Adrenal gland (tissue), 12 donors: ENCODE data around the gene MARS1. TPM values are rescaled to one million over a fixed set of nuclear protein-coding genes. Genes with fewer than 3 reads are reported as not detected.
A peak's percentile ranks its signal among the peaks of the same experiment; 100 is the strongest.

Experiments used
- DNase-seq, 7 donors: peaks; one replicate each; pipeline ENCODE4 v3.0.0-alpha.2; 2019 to 2020
- H3K27ac ChIP-seq, 5 donors: fragments of 200-600 bp; sonication (generic) in 4 of 5; 1 replicate in 3 of 5; 2 replicates in 2 of 5; pipeline versions ENCODE4 v1.5.1 to v1.8.0; 2016 to 2020; ENCODE audit warnings: mild to moderate bottlenecking in 1 of 5
- H3K27me3 ChIP-seq: fragments of 200-600 bp; 2 replicates; pipeline ENCODE4 v1.8.0; 2021
- H3K36me3 ChIP-seq, 2 donors: fragments of 200-600 bp; replicated peaks in 1 of 2; 1 replicate in 1 of 2; 2 replicates in 1 of 2; pipeline versions ENCODE4 v1.5.1 to v1.8.0; 2018 to 2022
- H3K4me1 ChIP-seq, 2 donors: fragments of 200-600 bp; replicated peaks in 1 of 2; 1 replicate in 1 of 2; 2 replicates in 1 of 2; pipeline versions ENCODE4 v1.5.1 to v1.8.0; 2018 to 2021
- H3K4me3 ChIP-seq, 4 donors: fragments of 200-600 bp; sonication (generic) in 3 of 4; one replicate each; pipeline ENCODE4 v1.5.1; 2016 to 2018
- H3K9me3 ChIP-seq, 3 donors: fragments of 200-600 bp; sonication (generic) in 1 of 3; replicated peaks in 1 of 3; 1 replicate in 2 of 3; 2 replicates in 1 of 3; pipeline versions ENCODE4 v1.5.1 to v1.8.0; 2016 to 2021
- CTCF ChIP-seq, 6 experiments: fragments of 450-650 bp in 4 of 6; fragments of 200-600 bp in 2 of 6; sonication (generic) in 1 of 6; IDR thresholded peaks; 1 replicate in 5 of 6; 2 replicates in 1 of 6; pipeline versions ENCODE4 v1.5.1 to v1.8.0; 2016 to 2021; ENCODE audit warnings: antibody characterized with exemption in 6 of 6, mild to moderate bottlenecking in 2 of 6, moderate library complexity in 1 of 6
- POLR2A ChIP-seq, 2 donors: fragments of 450-650 bp; IDR thresholded peaks; one replicate each; pipeline ENCODE4 v1.6.1; 2017; ENCODE audit warnings: antibody characterized with exemption in 2 of 2, mild to moderate bottlenecking in 2 of 2, moderate library complexity in 1 of 2
- WGBS, 4 donors: extraction: QIAGEN DNeasy Blood & Tissue Kit in 2 of 4; methylation state at CpG; one replicate each; pipeline versions ENCODE4 v1.1.5 to v1.1.7; 2013 to 2017; 5-methylcytosine and 5-hydroxymethylcytosine counted together
- intact Hi-C, 2 donors: fragments of 100-400 bp; cut with DNase I; formaldehyde crosslinking; loops; one replicate each; pipeline versions ENCODE4 v1.14.1 to v1.15.0; 2022 to 2023
- polyA plus RNA-seq, 3 donors: library from polyadenylated mRNA; stranded (reverse); fragments of 200-250 nt in 2 of 3; fragments of 350-450 nt in 1 of 3; fragmentation: Illumina TruSeq in 1 of 3; extraction: RNeasy Lipid Tissue Mini Kit (QIAGEN cat#74804) in 1 of 3; gene quantifications; one replicate each; pipeline ENCODE4 v1.2.3, GENCODE V29; 2013 to 2014
- total RNA-seq, 9 donors: library from RNA; depleted of rRNA in 4 of 9; stranded (reverse); fragments of >200 nt in 4 of 9; fragments of 120-200 nt in 1 of 9; fragmentation: NEBNext Ultra II Directional in 1 of 9; extraction: Animal tissue kit (Norgen Biotek cat#: 25700) in 1 of 9; gene quantifications; one replicate each; pipeline versions ENCODE4 v1.1.0 to v1.2.4, GENCODE V29; 2013 to 2023
- donor health status: healthy with polysubstance abuse.
- donor health status: Bipolar disorder and iron deficiency.
- donor health status: DM: yes; HTN: yes; CAD: no.
- donor health status: DM: no; HTN: no; CAD: no.
- donor health status: DM: no; HTN: no; CAD: no.
- donor health status: DM: yes; HTN: yes; CAD: no.

MARS1 gene
- total and polyA plus RNA-seq, 12 donors = 38.3 to 210 (median 135) TPM

GRCh38 chr12:57459750-57460467, 28.0 kb upstream of the MARS1 start, which contains the start of gene GLI1:
GLI1 (plus strand) TSS chr12:57459785; CDS start chr12:57463692, 3,907 bp downstream.
- Histone ChIP-seq H3K9me3 (no peaks in the 10 kb centered on the region), H3K4me3 (peak within 1 kb of the TSS; percentile 55 to 90 (median 68)), H3K27me3 (no peaks in the 10 kb centered on the region), H3K4me1 (peaks cover 16 to 29% of the 10 kb centered on the region in 2 donors), H3K36me3 (no peaks in the 10 kb centered on the region), H3K27ac (peak within 1 kb of the TSS; percentile 31 to 84 (median 51))
- intact Hi-C loops = no loop called here
- 1% methylated on average over 22 to 35 of the region's 36 CpGs for WGBS, 4 donors
- peak in 1 of 7 donors; percentile 66 for DNase-seq
- TF ChIP-seq POLR2A (IDR thresholded peaks at IDR 0.05) (no peak), CTCF (IDR thresholded peaks at IDR 0.05) (no peak)

GRCh38 chr12:57460468-57460784, 27.4 kb upstream of the MARS1 start:
- peak overlapping the region in 1 of 4 donors; percentile 90 for H3K4me3 ChIP-seq
- no peaks in the 10 kb centered on the region for H3K27me3 ChIP-seq
- WGBS, 4 donors = 3% methylated on average over 5 to 6 of the region's 6 CpGs
- no peak for DNase-seq
- peaks cover 16 to 29% of the 10 kb centered on the region in 2 donors for H3K4me1 ChIP-seq
- intact Hi-C loops = no loop called here
- no peak for TF ChIP-seq CTCF (IDR thresholded peaks at IDR 0.05)
- no peak for TF ChIP-seq POLR2A (IDR thresholded peaks at IDR 0.05)
- H3K9me3 ChIP-seq = no peaks in the 10 kb centered on the region
- no peaks in the 10 kb centered on the region for H3K36me3 ChIP-seq
- H3K27ac ChIP-seq = peak overlapping the region in 1 of 5 donors; percentile 84

DNA sequence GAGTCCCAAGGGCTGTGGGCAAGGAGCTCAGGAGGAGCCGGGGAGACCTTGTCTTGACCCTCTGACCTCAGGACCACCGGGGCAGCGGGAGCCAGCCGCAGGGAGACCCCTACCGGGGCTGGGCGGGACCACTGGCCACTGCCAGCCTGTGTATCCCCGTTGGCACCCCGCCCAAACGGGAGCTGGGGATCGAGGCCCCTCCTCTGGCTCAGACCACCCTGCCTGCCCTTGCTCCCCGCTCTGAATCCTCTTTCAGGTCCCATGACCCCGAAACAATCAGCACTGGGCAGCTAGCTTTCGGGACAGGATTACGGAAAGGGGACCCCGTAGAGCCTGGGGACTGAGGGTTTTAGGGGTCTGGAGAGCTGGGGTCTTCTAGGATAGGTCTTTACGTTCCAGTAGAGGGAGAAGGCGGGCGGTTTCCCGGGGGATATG, 27.0 kb upstream of the MARS1 start:
- intact Hi-C loops = no loop called here
- H3K9me3 ChIP-seq = no peaks in the 10 kb centered on the region
- no peak for TF ChIP-seq CTCF (IDR thresholded peaks at IDR 0.05)
- TF ChIP-seq POLR2A (IDR thresholded peaks at IDR 0.05) = no peak
- 1 to 3% (median 2%) methylated on average over 9 to 19 of the region's 19 CpGs for whole genome bisulfite sequencing, 4 donors
- H3K27ac ChIP-seq = peak overlapping the region in 1 of 5 donors; percentile 84
- peaks cover 16 to 29% of the 10 kb centered on the region in 2 donors for H3K4me1 ChIP-seq
- no peak for DNase-seq
- H3K4me3 ChIP-seq = peak overlapping the region in 2 of 4 donors; percentile 21 to 90
- no peaks in the 10 kb centered on the region for H3K36me3 ChIP-seq
- H3K27me3 ChIP-seq = no peaks in the 10 kb centered on the region

DNA sequence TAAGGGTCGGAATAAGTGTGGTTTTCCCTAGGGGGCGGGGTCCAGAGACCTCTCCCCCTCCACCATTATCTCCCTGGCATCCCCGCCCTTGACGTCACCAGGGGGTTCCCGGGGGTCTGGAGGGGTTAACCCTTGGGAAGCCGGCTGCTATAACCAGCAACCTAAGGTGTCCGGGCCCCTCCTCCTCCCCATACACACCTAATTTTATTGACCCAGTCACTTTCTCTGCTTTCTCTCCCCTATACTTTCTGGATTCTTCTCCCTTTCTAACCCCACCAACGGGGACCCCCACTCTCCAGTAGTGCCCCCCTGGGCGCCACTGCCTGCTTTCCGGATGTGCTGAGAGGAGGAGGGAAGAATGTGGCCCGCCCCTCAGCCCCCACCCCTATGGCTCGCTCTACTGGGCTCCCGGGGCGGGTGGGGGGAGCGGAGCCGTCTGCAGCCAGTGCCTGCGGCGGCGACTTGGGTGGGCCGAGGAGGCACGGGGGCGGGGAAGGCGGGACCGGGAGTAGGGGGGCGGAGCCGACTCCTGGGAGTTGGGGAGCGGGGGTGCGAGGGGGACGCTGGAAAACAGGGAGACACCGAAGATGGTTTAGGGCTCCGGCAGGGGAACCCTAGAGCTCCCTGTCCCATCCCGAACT, 26.5 kb upstream of the MARS1 start:
- WGBS, 4 donors = 1% methylated on average over 22 to 32 of the region's 32 CpGs
- Histone ChIP-seq H3K27me3 (no peaks in the 10 kb centered on the region), H3K4me3 (peak overlapping the region in 2 of 4 donors; percentile 21 to 90), H3K36me3 (no peaks in the 10 kb centered on the region), H3K9me3 (no peaks in the 10 kb centered on the region), H3K4me1 (peaks cover 16 to 29% of the 10 kb centered on the region in 2 donors), H3K27ac (peak overlapping the region in 2 of 5 donors; percentile 79 to 84)
- intact Hi-C loops = no loop called here
- DNase-seq = peak in 4 of 7 donors; percentile 36 to 56 (median 52)
- TF ChIP-seq CTCF (IDR thresholded peaks at IDR 0.05) (no peak), POLR2A (IDR thresholded peaks at IDR 0.05) (no peak)
